IPS-NIHi7 (cell line): ENCODE results near the gene SERINC4.
"Not testable (repeated sequence)": the region's sequence is repeated elsewhere in the genome, so short reads cannot be mapped to it uniquely, and the experiment has no call there.

ENCODE experiments used
- DNase-seq: peaks from one replicate; pipeline ENCODE4 v3.0.0; 2012; ENCODE audit warnings: mixed read lengths; ENCODE audit errors: extremely low spot score

The SERINC4 gene

GRCh38 chr15:43749690-43750345 lies 50.2 kb downstream of the SERINC4 start:
- DNase-seq: no peak

- no peak for DNase-seq
Measured at GRCh38 chr15:43748376-43748775, 51.6 kb downstream of the SERINC4 start.

DNA sequence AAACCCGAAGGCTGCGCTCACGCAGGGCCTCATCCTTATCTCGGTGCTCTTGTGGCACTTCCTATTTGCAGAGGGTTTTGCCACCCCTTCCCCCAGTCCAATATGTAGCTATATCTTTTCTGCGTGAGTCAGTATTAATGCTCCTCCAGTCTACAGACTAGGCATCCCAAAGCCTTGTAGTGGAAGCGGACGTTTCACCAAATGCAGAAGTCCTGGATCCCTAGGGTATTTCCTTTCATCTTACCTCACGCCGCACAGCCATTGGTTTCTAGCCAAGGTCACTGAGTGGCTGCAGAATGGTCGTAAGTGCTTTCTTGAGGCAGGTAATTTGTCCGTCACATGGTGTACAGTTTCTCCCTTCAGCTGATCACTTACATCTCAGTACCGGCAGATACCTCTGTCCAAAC lies 53.1 kb downstream of the SERINC4 start:
- DNase-seq: not testable (repeated sequence)

DNA sequence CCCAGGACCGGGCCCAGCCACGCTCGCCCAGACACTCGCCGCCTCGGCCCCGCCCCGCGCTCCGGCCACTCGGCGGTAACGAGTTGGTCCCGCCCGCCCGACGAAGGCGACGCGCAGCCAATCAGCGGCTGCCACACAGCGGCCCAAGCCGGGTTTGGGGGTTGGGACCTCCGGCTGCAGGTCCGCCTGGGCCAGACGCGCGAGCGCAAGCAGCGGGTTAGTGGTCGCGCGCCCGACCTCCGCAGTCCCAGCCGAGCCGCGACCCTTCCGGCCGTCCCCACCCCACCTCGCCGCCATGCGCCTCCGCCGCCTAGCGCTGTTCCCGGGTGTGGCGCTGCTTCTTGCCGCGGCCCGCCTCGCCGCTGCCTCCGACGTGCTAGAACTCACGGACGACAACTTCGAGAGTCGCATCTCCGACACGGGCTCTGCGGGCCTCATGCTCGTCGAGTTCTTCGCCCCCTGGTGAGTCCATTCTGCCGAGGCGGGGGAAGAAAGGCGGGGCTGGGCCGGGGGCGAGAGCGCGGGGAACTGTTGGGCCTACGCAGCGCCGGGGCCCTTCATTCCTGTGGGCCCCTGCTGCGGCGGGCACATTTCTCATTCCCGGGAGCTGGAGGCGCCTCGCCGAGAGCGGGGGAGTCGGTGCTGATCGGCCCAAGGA lies 53.6 kb downstream of the SERINC4 start, which contains the start of gene PDIA3:
TSS of gene PDIA3 (plus strand) at position 194 of the 658 bp plus-strand sequence. CDS start at position 296, 102 bp downstream.
- peak; percentile 97 for DNase-seq
